NB4 (cell line): ENCODE data around the gene MYH6.
"Not testable (repeated sequence)": the region's sequence is repeated elsewhere in the genome, so short reads cannot be mapped to it uniquely, and the experiment has no call there.

Source experiments
- DNase-seq: peaks from one replicate; pipeline ENCODE4 v3.0.0; 2010; ENCODE audit warnings: low read depth
- H3K4me3 ChIP-seq: one replicate; pipeline ENCODE4 v1.5.1; 2011; ENCODE audit warnings: mild to moderate bottlenecking, low read depth, low read length, moderate library complexity
- MYC ChIP-seq: IDR thresholded peaks from 2 replicates; pipeline ENCODE4 v1.6.1; 2011; ENCODE audit warnings: low read depth, low read length
- POLR2A ChIP-seq: IDR thresholded peaks from 2 replicates; pipeline ENCODE4 v1.6.1; 2011; ENCODE audit warnings: mild to moderate bottlenecking; ENCODE audit not compliant: insufficient read length; ENCODE audit errors: extremely low read depth
- TF ChIP-seq, protein P1 (sequence below): IDR thresholded peaks from one replicate; pipeline ENCODE4 v1.5.1; 2012; ENCODE audit warnings: low read depth, low read length
- TF ChIP-seq, protein P2 (sequence below): IDR thresholded peaks from 2 replicates; pipeline ENCODE4 v1.6.1; 2011; ENCODE audit warnings: low read depth, low read length

The MYH6 gene

DNA sequence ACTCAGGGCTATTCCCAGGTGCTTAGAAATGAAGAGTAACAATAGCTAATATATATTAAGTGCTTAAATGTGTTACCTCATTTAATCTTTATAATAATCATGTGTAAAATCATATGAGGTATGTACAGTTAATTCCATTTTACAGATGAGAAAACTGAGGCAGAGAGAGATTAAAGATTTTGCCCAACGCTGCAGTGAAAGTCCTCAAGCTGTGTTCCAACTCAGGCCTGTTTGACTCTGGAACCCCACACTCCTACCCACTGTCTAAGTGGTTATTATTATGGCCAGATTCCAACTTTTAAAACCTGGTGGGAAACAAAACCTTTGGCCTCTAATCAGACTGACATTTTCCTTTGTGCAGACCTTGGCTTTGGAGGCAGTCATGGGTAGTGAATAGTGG, 21.1 kb downstream of the MYH6 start:
- no peak overlapping the region for H3K4me3 ChIP-seq
- TF ChIP-seq, protein P1, sequence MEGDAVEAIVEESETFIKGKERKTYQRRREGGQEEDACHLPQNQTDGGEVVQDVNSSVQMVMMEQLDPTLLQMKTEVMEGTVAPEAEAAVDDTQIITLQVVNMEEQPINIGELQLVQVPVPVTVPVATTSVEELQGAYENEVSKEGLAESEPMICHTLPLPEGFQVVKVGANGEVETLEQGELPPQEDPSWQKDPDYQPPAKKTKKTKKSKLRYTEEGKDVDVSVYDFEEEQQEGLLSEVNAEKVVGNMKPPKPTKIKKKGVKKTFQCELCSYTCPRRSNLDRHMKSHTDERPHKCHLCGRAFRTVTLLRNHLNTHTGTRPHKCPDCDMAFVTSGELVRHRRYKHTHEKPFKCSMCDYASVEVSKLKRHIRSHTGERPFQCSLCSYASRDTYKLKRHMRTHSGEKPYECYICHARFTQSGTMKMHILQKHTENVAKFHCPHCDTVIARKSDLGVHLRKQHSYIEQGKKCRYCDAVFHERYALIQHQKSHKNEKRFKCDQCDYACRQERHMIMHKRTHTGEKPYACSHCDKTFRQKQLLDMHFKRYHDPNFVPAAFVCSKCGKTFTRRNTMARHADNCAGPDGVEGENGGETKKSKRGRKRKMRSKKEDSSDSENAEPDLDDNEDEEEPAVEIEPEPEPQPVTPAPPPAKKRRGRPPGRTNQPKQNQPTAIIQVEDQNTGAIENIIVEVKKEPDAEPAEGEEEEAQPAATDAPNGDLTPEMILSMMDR = no peak
- TF ChIP-seq POLR2A = no peak
- TF ChIP-seq, protein P2, sequence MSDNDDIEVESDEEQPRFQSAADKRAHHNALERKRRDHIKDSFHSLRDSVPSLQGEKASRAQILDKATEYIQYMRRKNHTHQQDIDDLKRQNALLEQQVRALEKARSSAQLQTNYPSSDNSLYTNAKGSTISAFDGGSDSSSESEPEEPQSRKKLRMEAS = no peak
- no peak for TF ChIP-seq MYC
- DNase-seq = no peak

DNA sequence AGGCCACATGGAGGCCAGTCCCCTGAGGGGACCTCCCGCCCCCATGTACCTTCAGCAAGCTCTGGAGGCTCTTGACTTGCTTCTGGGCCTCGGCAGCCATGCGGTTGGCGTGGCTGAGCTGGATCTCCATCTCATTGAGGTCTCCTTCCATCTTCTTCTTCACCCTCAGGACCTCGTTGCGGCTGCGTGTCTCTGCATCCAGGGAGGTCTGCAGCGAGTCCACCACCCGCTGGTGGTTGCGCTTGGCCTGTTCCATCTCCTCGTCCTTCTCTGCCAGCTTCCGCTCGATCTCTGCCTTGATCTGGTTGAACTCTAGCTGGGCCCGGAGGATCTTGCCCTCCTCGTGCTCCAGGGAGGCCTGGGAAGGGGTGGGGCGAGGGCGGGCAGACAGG, 21.8 kb downstream of the MYH6 start:
- not testable (repeated sequence) for DNase-seq, H3K4me3 ChIP-seq

DNA sequence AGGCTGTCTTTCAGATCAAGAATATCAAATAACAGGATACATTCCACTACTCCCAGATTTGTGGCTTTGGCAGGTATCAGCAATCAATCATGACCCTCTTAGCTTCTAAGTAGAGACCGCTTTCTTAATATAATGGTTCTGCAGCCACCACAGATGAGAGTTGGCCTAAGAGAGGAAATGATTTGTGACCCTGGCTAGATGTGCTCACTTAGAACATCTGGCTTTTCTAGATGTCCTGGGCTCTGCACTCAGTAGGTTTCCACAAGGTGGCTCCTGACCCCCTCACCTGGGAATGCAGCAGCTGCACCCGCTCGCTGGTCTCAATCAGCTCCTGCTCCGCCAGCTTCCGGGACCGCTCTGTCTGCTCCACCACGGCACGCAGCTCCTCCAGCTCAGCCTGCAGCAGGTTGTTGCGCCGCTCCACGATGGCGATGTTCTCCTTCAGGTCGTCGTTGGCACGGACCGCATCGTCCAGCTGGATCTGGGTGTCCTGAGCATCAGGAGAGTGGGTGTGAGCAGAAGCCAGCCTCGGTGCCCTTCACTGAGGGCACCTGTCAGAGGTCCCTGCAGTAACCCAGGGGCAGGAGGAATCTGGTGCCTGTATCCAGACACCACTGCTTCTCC, 22.3 kb downstream of the MYH6 start:
- no peak overlapping the region for H3K4me3 ChIP-seq
- TF ChIP-seq POLR2A = no peak
- TF ChIP-seq, protein P2 = no peak
- no peak for TF ChIP-seq MYC
- no peak for DNase-seq

DNA sequence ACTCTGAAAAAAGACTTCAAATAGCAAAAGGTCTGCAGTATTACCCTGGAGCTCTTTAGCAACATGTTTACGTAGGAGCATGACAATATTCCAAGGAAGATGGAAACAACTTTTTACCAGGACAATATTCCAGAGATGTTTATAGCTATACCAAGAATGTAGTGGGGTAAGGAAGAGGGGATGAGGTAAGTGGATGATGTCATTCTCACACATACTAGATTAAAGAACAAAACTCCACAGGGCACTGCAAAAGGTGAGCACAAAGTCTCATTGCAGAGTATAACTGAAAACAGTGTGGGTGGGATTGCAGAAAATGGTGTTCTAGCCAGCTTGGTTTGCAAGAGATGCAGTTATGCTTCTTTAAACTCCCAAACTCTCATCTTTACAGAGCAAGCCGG, 22.8 kb downstream of the MYH6 start:
- TF ChIP-seq, protein P1 = no peak
- no peak for TF ChIP-seq POLR2A
- no peak for TF ChIP-seq MYC
- TF ChIP-seq, protein P2 = no peak
- H3K4me3 ChIP-seq = no peak overlapping the region
- DNase-seq = no peak

DNA sequence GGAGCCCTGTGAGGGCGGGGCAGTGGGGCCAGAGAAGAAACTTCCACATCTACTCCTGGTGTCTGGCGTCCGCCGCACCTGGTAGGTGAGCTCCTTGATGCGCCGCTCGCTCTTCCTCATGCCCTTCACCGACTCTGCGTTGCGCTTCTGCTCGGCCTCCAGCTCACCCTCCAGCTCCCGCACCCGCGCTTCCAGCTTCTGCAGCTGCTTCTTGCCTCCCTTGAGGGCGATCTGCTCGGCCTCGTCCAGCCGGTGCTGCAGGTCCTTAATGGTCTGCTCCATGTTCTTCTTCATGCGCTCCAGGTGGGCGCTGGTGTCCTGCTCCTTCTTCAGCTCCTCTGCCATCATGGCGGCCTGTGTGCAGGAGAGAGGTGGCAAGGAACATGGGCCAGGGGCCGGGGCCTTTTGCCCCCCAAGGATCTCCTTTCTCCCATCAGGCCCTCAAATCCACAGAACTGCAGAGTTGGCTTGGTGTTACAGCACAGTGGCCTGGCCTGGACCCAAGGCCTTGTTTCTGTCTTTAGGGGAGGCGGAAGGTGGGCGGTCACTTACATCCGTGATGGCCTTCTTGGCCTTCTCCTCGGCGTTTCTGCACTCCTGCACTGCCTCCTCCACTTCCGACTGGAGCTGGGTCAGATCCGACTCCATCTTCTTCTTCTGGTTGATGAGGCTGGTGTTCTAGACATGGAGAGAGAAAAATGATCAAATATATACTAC, 23.6 kb downstream of the MYH6 start:
- no peak for DNase-seq
- TF ChIP-seq POLR2A = no peak
- TF ChIP-seq, protein P2 = no peak
- TF ChIP-seq, protein P1 = no peak
- TF ChIP-seq MYC = no peak
- H3K4me3 ChIP-seq = no peak overlapping the region

DNA sequence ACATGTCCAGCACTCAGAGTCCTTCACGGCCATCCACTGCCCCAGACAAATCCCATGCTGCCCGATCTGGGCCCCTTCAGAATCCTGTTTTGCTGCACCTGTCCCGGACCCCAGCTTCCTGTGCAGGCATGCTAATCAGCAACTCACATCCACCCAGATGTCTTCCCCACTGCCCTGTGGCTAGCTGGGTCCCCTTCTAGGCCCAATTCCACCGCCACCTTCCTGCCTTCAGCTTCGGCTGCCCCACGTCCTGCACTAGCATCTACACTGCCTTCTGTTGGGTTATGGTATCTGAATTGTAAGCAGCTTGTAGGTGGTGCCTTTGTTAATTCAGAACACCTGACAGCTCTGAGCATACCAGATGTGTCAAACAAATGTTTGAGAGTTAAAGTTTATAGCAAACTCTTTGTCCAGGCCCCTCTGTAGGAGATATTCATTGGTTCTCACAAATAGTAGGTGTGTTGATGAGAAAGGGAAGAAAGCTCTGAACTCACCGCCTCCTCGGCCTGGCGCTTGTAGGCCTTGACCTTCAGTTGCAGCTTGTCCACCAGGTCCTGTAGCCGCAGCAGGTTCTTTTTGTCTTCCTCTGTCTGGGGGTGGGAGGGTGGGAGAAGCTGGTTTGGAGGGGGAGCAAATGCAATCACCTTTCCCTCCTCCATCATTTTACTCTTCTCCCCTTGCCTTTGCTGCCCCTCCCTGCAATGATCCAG, 25.2 kb downstream of the MYH6 start:
- DNase-seq = no peak
- TF ChIP-seq, protein P2 = no peak
- TF ChIP-seq, protein P1 = no peak
- TF ChIP-seq POLR2A = no peak
- TF ChIP-seq MYC = no peak
- H3K4me3 ChIP-seq = no peak overlapping the region
